HG02840 (cell line): ENCODE measurements around the gene BTBD9.

Experiments used
- ATAC-seq: cut with Tn5 transposase; IDR thresholded peaks from one replicate; pipeline ENCODE4 v1.9.1; 2021; ENCODE audit warnings: mild to moderate bottlenecking, moderate library complexity, moderate number of reproducible peaks; ENCODE audit not compliant: unreplicated experiment, low FRiP score

BTBD9 gene

GRCh38 chr6:38404355-38404754 is 235.4 kb downstream of the BTBD9 start:
- ATAC-seq, result no peak

- no peak for ATAC-seq
These were observed 236.2 kb downstream of the BTBD9 start for GRCh38 chr6:38403548-38403947.

DNA sequence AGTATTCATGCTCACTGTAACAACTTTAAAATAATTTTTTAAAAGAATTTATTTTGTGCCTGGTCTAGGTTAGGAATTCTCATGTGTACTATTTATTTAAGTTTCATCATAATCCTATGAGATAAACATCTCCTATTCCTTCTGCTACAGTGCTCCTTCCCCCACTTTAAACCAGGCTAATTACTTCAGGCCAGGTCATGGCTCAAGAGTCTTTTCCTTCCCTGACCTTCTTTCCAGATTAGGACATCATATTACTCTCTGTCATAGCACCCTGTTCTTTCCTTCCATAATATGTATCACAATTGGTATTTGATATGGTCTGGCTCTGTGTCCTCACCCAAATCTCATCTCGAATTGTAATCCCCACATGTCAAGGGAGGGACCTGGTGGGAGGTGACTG is 239.0 kb downstream of the BTBD9 start:
- ATAC-seq, result no peak

GRCh38 chr6:38400101-38400500 is 239.6 kb downstream of the BTBD9 start:
- no peak for ATAC-seq

GRCh38 chr6:38396209-38396608 is 243.5 kb downstream of the BTBD9 start:
- ATAC-seq, result no peak

DNA sequence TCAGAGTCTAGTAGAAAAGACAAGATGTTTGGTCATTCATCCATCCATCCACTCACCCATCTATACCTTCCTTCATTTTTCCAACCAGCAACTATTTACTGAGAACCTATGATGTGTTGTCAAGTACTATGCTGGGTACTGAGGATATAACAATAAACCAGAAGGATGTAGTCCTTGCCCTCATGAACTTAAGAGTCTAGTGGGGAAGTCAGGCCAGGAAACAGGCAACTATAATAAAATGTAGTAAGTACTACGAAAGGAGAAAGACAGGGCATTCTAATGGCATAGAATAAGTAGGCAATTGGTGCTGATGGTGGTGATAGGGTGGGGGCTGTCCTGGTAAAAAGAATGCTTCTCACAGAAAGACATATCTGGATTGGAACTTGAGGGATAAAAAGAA is 245.7 kb downstream of the BTBD9 start:
- ATAC-seq, result no peak

DNA sequence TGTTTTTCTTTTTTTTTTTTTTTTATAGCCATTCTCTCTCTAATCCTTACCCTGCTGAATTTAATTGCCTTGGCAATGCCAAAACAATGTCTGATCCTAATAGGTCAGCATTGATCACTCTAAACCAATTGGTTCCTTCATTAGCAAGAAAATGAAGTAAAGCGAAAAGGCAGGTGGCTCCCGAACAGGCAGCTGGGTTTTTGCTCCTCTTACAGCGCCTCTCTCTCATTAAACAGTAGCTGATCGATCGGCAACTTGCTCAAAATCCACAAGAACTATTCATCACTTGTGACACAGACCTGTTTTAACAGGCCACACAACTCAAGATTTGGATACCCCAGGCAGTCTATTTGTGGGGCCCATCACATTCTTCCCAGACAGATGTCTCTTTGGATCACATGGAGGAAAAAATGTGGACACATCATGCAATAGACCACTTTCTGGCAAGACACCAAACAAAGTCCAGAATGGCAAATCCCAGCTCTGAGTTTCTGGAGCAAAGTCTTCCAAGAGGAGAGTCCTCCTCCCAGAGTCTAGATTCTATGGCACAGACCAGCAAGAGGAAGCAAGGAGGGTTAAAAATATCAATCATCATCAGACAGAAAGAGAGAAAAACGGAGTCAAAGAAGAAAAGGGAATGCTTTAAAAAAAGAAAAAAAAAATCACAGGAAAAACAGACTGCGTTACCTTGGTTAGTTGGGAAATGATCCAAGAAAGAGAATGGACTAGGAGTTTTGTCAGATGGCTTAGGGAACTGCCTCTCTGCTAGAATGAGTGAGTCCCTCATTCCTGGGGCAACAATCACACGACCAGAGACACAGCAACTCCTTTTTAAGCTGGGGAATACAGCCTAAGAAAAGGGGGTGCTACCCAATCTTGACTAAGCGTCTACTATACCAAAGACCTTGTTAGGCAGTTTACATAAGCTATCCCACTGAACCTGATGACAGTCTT is 247.8 kb downstream of the BTBD9 start:
- no peak for ATAC-seq

DNA sequence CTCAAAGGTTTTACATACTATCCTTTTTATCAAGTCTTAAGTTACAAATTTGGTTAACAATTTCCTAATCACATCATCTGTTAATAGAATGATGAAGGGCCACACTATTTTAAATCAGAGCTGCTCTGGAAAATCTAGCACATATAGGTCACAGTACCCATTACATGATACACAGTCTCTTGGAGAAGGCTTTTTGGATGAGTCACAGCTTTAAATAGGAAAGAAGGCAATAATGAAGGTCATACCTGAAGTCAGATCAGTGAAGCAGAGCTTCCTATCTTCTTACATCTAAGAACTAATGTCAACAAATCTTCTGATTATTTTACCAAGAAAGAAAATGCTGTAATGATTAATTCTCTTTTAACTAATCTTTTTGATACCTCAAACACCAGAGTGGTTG is 248.5 kb downstream of the BTBD9 start:
- ATAC-seq, result no peak

DNA sequence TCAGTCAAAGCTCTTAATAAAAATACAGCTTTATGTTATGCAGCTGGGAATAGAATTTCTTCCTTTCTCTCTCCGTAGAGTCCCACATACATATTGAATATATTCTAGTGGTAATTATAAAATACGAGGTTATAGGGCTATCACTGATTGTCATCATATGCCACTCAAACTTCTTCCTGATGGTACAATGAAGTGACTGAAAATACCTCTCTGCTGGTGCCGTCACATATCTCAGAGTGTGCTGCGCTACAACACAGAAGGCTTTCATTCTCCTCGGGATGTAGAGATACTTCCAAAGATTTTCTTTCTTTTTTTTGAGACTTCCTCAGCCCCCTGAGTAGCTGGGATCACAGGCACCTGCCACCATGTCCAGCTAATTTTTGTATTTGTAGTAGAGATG is 249.9 kb downstream of the BTBD9 start:
- ATAC-seq, result no peak

- ATAC-seq, result no peak
These were observed 251.8 kb downstream of the BTBD9 start for GRCh38 chr6:38387971-38388370.

- no peak for ATAC-seq
These were observed 252.3 kb downstream of the BTBD9 start for GRCh38 chr6:38387461-38387860.

- ATAC-seq, result no peak
These were observed 260.9 kb downstream of the BTBD9 start for GRCh38 chr6:38378801-38379200.

GRCh38 chr6:38375937-38376336 is 263.8 kb downstream of the BTBD9 start:
- ATAC-seq, result no peak

- no peak for ATAC-seq
These were observed 264.4 kb downstream of the BTBD9 start for GRCh38 chr6:38375341-38375740.

DNA sequence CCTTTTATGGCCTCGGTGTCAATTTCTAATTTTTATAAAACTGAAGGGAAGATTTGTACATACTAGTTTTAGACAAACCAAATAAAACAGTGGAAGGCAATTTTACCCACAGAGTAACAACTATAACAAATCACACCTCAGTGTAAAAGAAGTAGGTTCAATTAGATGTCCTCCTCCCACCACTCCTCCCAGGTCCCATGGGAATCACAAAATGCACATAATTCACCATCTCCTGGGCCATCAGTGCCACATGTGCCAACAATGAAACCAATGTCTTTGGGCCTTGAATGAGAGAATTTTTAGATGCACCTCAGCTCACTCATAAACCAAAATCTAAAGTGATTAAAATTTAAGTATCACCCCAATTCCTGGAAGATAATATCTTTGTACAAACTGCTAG is 267.8 kb downstream of the BTBD9 start:
- no peak for ATAC-seq

DNA sequence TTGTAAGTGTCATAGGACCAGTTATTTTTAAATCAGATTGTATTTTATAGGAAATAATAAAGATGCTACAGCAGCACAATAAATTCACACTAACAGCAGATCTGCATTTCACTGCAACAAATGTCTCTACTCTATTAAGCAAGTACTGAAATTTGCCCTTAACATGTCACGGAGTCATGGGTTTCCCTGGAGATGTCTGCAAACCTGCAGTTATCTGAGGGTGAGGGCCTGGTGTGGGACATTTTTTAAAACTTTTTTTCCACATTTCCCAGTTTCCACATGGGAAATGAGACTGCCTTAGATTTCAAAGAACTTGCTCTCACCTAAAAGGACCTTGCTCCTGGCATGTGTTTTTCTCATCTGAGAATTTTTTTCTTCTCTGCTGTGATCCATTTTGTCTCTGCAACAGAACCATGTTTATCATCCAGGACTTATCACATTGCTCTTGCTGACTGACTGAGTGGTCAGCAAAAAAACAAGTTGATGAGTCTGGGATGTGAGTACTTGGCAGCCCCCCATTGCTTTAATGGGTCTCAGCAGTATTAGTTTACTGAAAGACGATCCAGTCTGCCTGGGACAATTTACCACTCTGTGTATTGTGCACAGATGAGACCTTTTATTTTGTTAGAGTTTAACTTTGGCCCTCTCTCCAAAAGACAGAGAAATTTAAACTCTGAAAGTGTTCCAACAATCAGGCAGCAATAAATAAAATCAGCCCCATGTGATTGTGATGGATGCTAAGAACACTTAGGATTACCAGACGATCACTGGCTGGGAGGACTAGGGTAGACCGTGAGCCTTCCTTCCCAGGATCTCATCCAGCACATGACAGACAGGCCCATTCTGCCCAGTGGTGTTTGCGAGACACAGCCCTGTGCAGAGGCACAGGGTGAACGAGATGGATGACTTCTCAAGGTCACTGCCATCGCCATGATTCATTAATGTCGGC is 268.8 kb downstream of the BTBD9 start:
- ATAC-seq, result no peak

DNA sequence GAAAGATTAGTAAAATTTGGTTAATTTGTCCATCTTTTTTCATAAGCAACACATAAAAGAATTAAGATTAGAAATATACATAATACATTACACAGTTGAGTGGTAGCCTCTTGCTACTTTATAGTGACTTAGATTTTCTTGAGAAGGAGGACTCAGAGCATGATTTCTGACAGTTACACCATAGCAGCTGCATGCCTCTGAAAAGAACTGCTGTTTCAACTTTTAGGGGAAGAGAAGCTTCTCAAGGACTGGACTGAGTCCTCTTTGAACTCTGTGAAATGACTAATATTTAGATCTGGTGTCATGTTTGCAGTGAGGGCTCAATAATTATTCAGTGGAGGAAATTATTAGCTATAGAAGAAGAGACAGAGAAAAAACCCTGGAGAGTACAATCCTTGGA is 272.5 kb downstream of the BTBD9 start:
- no peak for ATAC-seq

- no peak for ATAC-seq
These were observed 273.5 kb downstream of the BTBD9 start for GRCh38 chr6:38366234-38366633.

GRCh38 chr6:38364775-38365174 is 275.0 kb downstream of the BTBD9 start:
- no peak for ATAC-seq

GRCh38 chr6:38364127-38364526 is 275.6 kb downstream of the BTBD9 start:
- no peak for ATAC-seq

- ATAC-seq, result no peak
These were observed 284.2 kb downstream of the BTBD9 start for GRCh38 chr6:38355519-38355918.
